Keratinocyte (primary cell): ENCODE data around the gene ZBP1. TPM values are rescaled to one million over a fixed set of nuclear protein-coding genes. Genes with fewer than 3 reads are reported as not detected.

ENCODE experiments used
- DNase-seq: peaks from one replicate; pipeline ENCODE4 v3.0.0-alpha.2; 2011; ENCODE audit warnings: low read depth, missing footprints, low spot score
- FAIRE-seq: peaks from 2 replicates; lab custom pipeline; 2011; peaks lifted over from hg19 to GRCh38; lab: Jason Lieb, UNC
- H2AFZ ChIP-seq: 2 replicates; pipeline ENCODE4 v1.6.0; 2012; ENCODE audit warnings: low read length, control low read depth, inconsistent platforms; ENCODE audit not compliant: control insufficient read depth
- H3K27ac ChIP-seq: 2 replicates; pipeline ENCODE4 v1.5.1; 2011; ENCODE audit warnings: low read length; ENCODE audit not compliant: control insufficient read depth, insufficient read depth
- H3K27me3 ChIP-seq: 3 replicates; pipeline ENCODE4 v1.6.0; 2011; ENCODE audit warnings: low read length; ENCODE audit not compliant: control insufficient read depth, insufficient read depth; ENCODE audit errors: extremely low read depth
- H3K36me3 ChIP-seq, 2 experiments: 2 replicates in 1 of 2; 3 replicates in 1 of 2; pipeline ENCODE4 v1.5.1; 2011; ENCODE audit warnings: low read length in 2 of 2, mild to moderate bottlenecking in 1 of 2; ENCODE audit not compliant: control insufficient read depth in 2 of 2, insufficient read depth in 2 of 2; ENCODE audit errors: extremely low read depth in 1 of 2
- H3K4me1 ChIP-seq: 3 replicates; pipeline ENCODE4 v1.5.1; 2011; ENCODE audit warnings: low read length; ENCODE audit not compliant: control insufficient read depth, insufficient read depth; ENCODE audit errors: extremely low read depth
- H3K4me2 ChIP-seq: 3 replicates; pipeline ENCODE4 v1.6.0; 2011; ENCODE audit warnings: low read depth, low read length; ENCODE audit not compliant: control insufficient read depth, insufficient read depth; ENCODE audit errors: extremely low read depth
- H3K4me3 ChIP-seq, 3 experiments: fragments of 200-600 bp in 1 of 3; sonication (generic) in 1 of 3; 2 replicates in 2 of 3; 3 replicates in 1 of 3; pipeline ENCODE4 v1.5.1; 2011 to 2016; ENCODE audit warnings: low read length in 3 of 3, mild to moderate bottlenecking in 3 of 3, control low read depth in 2 of 3, inconsistent platforms in 1 of 3, low read depth in 1 of 3, mixed read lengths in 1 of 3, mixed run types in 1 of 3, moderate library complexity in 1 of 3; ENCODE audit not compliant: control insufficient read depth in 2 of 3, insufficient read depth in 2 of 3; ENCODE audit errors: extremely low read depth in 1 of 3
- H3K79me2 ChIP-seq: 2 replicates; pipeline ENCODE4 v1.6.0; 2012; ENCODE audit warnings: low read length; ENCODE audit not compliant: control insufficient read depth, insufficient read depth
- H3K9ac ChIP-seq: 3 replicates; pipeline ENCODE4 v1.6.0; 2011; ENCODE audit warnings: low read length; ENCODE audit not compliant: control insufficient read depth, insufficient read depth; ENCODE audit errors: extremely low read depth
- H3K9me1 ChIP-seq: 3 replicates; pipeline ENCODE4 v1.6.0; 2011; ENCODE audit warnings: low read length; ENCODE audit not compliant: control insufficient read depth, insufficient read depth; ENCODE audit errors: extremely low read depth
- H3K9me3 ChIP-seq: 2 replicates; pipeline ENCODE4 v1.5.1; 2012; ENCODE audit warnings: low read depth, low read length; ENCODE audit not compliant: control insufficient read depth
- H4K20me1 ChIP-seq: 3 replicates; pipeline ENCODE4 v1.6.0; 2011; ENCODE audit warnings: low read length; ENCODE audit not compliant: control insufficient read depth, insufficient read depth; ENCODE audit errors: extremely low read depth
- CTCF ChIP-seq, 3 experiments: IDR thresholded peaks in 1 of 3; conservative IDR thresholded peaks in 1 of 3; optimal IDR thresholded peaks in 1 of 3; 2 replicates in 2 of 3; 3 replicates in 1 of 3; pipeline versions ENCODE3 to v1.5.1; 2011; ENCODE audit warnings: low read length in 3 of 3, mild to moderate bottlenecking in 3 of 3, moderate library complexity in 2 of 3, control low read depth in 1 of 3, inconsistent platforms in 1 of 3; ENCODE audit not compliant: insufficient read depth in 2 of 3; ENCODE audit errors: extremely low read depth in 1 of 3
- dilution Hi-C: fragments of 300-500 bp; cut with MboI; formaldehyde crosslinking; loops from one replicate; pipeline ENCODE4 v1.7.0; 2020; ENCODE audit warnings: low sequenced_read_pairs; ENCODE audit not compliant: extremely low pct_ligation_motif_present
- polyA plus RNA-seq, 5 experiments: library from polyadenylated mRNA; depleted of rRNA in 3 of 5; stranded (reverse) in 3 of 5; stranded (forward) in 1 of 5; unstranded in 1 of 5; fragments of >200 nt; gene quantifications; 1 replicate in 1 of 5; 2 replicates in 3 of 5; 3 replicates in 1 of 5; pipeline versions ENCODE4 v1.2.1 to v1.2.3, GENCODE V29; 2011 to 2012; ENCODE audit warnings: missing spikeins in 2 of 5, low read depth in 1 of 5, low replicate concordance in 1 of 5

Gene ZBP1
- polyA plus RNA-seq, 1 donor (not counting 4 experiments of a cell fraction or from before 2014, with no cell fraction given): 0.08 TPM

GRCh38 chr20:57665589-57665971, 45.4 kb upstream of the ZBP1 start:
- Histone ChIP-seq H2AFZ (no peak overlapping the region), H4K20me1 (peaks cover 75% of the 10 kb centered on the region), H3K9me1 (peaks cover 9% of the 10 kb centered on the region), H3K4me3 (no peak overlapping the region), H3K4me1 (peaks cover 5% of the 10 kb centered on the region), H3K4me2 (no peak overlapping the region), H3K79me2 (peaks cover 98% of the 10 kb centered on the region), H3K27ac (no peak overlapping the region), H3K36me3 (peaks cover 28 to 37% of the 10 kb centered on the region in 2 experiments), H3K9me3 (no peaks in the 10 kb centered on the region), H3K9ac (no peak overlapping the region), H3K27me3 (no peaks in the 10 kb centered on the region)
- FAIRE-seq (no peak), DNase-seq (no peak)
- dilution Hi-C loops: no loop called here
- TF ChIP-seq CTCF (optimal IDR thresholded peaks at IDR 0.05 in 1 of 3, IDR thresholded peaks at IDR 0.05 in 1 of 3, conservative IDR thresholded peaks at IDR 0.05 in 1 of 3; ENCODE audit: extremely low read depth in 1 of 3, insufficient read depth in 2 of 3, low read length in 3 of 3): no peak

- H3K9ac ChIP-seq: no peak overlapping the region
- H3K27ac ChIP-seq: no peak overlapping the region
- H3K9me1 ChIP-seq: peaks cover 9% of the 10 kb centered on the region
- no peak overlapping the region for H3K4me2 ChIP-seq
- dilution Hi-C loops: no loop called here
- no peak overlapping the region for H3K4me3 ChIP-seq
- FAIRE-seq (no peak), DNase-seq (no peak)
- H4K20me1 ChIP-seq: peaks cover 75% of the 10 kb centered on the region
- H3K36me3 ChIP-seq: peaks cover 28 to 37% of the 10 kb centered on the region in 2 experiments
- H2AFZ ChIP-seq: no peak overlapping the region
- H3K79me2 ChIP-seq: peaks cover 98% of the 10 kb centered on the region
- TF ChIP-seq CTCF (optimal IDR thresholded peaks at IDR 0.05 in 1 of 3, IDR thresholded peaks at IDR 0.05 in 1 of 3, conservative IDR thresholded peaks at IDR 0.05 in 1 of 3; ENCODE audit: extremely low read depth in 1 of 3, insufficient read depth in 2 of 3, low read length in 3 of 3): no peak
- H3K4me1 ChIP-seq: peaks cover 3% of the 10 kb centered on the region
- no peaks in the 10 kb centered on the region for H3K27me3 ChIP-seq
- no peaks in the 10 kb centered on the region for H3K9me3 ChIP-seq
Measured at GRCh38 chr20:57664924-57665588, 44.8 kb upstream of the ZBP1 start.
